HG02610 (cell line): Measurements from ENCODE around the gene ABHD8.
"Not testable (repeated sequence)": the region's sequence is repeated elsewhere in the genome, so short reads cannot be mapped to it uniquely, and the experiment has no call there.

Source experiments
- ATAC-seq: cut with Tn5 transposase; IDR thresholded peaks from one replicate; pipeline ENCODE4 v1.9.1; 2021; ENCODE audit warnings: mild to moderate bottlenecking, moderate library complexity; ENCODE audit not compliant: unreplicated experiment

The ABHD8 gene

DNA sequence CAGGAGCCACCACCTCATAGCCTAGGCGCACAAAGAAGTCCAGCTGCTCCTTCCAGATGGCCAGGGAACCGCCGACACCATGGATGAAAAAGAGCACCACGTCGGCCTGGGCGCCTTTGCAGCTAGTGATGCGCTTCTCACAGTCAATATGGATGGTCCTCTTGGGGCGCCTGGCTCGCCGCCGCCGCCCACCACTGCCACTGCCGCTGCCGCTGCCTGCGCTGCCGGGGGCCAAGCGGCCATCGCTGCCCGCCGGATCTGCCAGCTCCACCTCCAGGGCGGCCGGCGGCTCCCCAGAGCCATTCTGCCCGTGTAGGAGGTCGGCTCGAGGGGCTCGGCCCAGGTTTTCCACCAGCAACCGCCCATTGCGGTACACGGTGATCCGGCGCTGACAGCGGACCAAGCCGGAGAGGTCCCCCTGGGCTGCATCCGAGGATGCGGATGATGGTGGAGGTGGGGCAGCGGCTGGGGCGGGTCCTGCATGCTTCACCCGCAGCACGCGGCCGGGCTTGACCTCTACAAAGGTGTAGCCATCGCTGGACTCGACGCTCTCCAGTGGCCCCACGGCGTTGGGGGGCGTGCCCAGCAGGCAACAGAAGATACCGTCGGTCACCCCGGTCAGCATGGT is 2.1 kb downstream of the ABHD8 start:
- ATAC-seq = no peak

DNA sequence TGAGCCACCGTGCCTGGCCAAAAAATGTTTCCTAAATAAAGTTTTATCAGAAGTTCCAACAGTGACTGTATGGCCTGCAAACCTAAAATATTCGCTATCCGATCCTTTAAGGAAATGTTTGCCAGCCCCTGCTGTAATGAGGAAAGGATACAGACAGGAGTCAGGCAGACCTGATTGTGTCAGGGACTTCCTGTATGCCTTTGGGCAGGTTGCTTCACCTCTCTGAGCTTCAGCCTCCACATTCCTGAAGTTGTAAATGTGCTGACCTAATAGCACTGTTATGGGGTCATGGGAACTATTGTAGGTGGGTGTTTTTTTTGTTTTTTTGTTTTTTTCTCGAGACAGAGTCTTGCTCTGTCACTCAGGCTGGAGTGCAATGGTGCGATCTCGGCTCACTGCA is 6.2 kb downstream of the ABHD8 start:
- ATAC-seq = no peak

DNA sequence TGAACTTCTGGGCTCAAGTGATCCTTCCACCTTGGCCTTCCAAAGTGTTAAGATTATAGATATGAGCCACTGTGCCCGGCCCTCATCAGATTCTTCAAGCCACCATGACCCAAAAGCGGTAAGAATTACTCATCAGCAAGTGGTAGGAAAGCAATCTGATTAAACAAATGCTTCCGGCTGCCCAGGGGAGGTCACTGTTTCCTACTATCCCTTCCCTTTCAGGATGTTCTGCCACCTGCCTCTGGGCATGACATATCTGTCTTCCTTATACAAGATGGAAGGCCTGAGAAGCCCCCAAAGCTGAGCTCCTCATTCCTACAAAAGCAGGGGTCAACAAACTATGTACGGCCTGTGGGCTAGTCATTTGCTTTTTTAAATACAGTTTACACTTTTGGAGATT is 7.0 kb downstream of the ABHD8 start:
- ATAC-seq = no peak

DNA sequence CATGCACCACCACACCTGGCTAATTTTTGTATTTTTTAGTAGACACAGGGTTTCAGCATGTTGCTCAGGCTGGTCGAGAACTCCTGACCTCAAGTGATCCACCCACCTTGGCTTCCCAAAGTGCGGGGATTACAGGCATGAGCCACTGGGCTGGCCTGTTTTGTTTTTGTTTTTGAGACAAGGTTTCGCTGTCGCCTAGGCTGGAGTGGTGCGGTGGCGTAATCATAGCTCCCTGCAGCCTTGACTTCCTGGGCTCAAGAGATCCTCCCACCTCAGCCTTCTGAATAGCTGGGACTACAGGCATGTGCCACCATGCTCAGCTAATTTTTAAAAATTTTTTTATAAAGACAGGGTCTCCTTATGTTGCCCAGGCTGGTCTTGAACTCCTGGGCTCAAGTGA is 7.7 kb downstream of the ABHD8 start:
- not testable (repeated sequence) for ATAC-seq

DNA sequence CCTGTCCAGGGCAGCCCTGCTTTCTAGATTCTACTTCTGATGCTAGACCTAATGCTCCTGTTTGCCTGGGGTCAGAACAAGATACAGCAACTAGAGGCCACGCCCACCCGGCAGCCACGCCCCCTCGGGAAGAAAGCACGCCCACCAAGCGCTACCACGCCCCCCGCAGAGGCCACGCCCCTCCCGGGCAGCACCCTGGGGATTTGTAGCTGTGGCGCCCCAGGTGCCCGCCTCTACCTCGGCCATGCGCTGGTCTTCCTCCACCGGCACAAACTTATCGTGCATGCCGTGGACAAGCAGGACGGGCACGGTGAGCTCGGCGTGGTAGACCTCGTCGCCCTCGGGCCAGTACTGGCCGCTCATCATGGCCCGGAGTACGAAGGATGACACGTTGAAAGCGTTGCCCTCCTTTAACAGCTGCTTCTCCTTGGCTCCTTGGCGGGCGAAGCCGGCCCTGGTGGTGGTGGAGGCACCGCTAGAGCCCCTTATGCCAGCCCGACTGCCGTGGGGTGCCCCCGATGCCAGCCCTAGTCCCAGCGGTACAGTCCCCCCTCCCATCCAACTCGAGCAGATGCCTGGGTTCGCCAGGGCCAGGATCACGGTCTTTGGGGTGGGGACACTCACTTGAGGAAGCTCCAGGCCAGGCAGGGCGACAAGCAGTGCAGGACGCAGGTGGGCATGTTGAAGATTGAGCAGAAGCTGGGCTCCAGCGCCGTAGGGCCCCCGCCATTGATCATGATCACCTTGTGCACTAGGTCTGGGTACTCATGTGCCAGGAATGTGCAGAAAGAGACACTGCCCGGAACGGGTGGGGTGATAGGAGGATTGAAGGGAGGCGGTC is 9.0 kb downstream of the ABHD8 start:
- ATAC-seq = no peak

DNA sequence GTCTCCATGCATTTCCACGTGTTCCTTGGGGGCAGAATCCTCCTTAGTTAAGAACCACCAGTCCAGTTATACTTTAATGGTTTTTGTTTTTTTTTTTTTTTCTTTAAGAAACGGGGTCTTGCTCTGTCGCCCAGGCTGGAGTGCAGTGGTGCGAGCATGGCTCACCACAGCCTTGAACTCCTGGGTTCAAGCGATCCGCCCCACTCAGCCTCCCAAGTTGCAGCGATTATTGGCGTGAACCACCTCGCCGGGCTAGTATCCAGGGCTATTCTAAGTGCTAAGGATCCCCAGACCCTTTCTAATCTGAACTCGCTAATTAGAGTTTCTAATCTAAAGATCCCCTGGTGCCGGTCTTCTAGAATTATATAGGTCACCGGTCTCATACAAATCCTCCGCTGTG is 9.6 kb downstream of the ABHD8 start:
- ATAC-seq = no peak

DNA sequence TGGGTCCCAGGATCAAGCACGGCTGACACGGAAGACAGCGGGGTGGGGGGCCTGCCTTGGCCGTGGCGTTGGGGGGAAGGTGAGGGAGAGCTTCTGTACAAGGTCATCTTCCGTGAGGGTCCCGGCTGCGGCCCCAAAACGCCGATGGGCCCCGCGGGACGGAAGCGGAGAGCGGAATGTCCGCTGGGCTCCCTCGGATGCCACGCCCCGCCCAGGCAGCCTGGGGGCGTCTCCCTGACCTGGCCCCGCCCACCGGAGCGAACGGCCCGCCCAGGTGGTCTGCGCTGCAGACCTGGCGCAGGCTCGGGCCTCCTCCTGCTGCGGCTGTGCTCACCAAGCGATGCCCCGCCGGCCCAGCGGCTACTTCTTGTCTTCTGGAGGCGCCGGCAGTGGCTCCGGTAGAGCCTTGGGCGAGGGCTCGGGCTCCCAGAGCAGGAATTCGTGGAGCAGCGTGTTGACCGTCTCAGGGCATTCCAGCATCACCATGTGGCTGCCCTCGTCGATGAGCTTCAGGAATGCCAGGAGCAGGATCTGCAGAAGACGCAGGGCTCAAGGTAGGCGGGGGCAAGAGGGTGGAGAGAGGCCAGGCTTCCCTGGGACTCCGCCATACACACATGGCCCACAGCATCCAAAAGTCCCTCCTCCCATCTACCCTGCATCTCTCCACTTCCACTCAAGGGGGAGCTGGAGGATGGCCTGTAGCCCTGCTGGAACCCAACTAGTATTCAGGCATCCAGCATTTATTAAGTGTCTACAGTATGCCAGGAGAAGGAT is 10.7 kb downstream of the ABHD8 start:
- peak; percentile 91 for ATAC-seq

GRCh38 chr19:17289489-17289888 is 13.7 kb downstream of the ABHD8 start:
- ATAC-seq = no peak

DNA sequence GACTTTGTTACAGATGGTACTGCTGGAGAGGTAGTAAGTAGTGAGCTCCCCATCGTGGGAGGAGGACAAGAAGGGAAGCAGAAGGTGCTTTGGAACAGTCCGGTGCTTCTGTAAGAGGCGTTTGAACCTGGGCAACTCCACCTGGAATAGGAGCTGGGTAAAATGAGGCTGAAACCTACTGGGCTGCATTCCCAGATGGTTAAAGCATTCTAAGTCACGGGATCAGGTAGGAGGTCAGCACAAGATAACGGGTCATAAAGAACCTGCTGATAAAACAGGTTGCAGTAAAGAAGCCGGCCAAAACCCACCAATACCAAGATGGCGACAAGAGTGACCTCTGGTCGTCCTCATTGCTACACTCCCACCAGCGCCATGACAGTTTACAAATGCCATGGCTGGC is 16.5 kb downstream of the ABHD8 start:
- no peak for ATAC-seq

- ATAC-seq = no peak
These were observed 17.0 kb downstream of the ABHD8 start for GRCh38 chr19:17286263-17286662.

DNA sequence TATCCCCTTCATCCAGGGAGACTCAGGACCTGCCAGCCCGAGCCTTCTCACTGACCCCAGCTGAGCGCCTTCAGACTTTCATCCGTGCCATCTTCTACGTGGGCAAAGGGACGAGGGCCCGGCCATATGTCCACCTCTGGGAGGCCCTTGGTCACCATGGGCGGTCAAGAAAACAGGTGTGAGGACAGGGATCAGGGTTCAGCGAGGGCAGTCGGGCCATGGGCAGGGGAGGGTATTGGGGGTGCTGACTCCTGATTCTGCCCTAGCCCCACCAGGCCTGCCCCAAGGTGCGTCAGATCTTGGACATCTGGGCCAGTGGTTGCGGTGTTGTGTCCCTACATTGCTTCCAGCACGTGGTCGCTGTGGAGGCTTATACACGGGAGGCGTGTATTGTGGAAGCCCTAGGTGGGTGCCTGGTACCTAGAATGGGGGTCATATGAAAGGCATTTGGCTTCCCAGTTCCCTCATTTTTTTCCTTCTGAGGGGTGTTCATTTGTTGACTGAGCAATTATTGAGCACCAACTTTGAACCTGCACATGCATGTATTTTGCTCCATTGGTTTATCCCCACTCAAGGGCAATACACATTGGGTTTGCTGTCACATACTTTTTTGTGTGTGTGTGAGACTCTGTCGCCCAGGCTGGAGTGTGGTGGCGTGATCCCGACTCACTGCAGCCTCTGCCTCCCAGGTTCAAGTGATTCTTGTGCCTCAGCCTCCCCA is 17.6 kb downstream of the ABHD8 start:
- no peak for ATAC-seq

DNA sequence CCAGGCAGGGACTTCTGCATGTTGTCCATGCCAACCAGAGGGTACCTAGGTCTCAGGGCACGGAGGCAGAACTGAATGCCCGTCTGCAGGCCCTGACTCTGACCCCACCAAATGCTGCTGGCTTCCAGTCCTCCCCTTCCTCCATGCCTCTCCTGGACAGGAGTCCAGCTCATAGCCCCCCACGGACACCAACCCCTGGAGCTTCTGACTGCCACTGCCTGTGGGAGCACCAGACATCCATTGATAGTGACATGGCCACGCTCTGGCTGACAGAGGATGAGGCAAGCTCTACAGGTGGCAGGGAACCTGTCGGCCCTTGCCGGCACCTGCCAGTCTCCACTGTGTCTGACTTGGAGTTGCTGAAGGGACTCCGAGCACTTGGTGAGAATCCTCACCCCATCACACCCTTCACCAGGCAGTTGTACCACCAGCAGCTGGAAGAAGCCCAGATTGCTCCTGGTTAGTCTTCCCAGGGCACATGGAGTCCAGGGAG is 19.7 kb downstream of the ABHD8 start:
- no peak for ATAC-seq

- ATAC-seq = peak; percentile 41
These were observed 20.6 kb downstream of the ABHD8 start for GRCh38 chr19:17282488-17283125.

- no peak for ATAC-seq
These were observed 21.6 kb downstream of the ABHD8 start, which contains the start of gene ANKLE1 for GRCh38 chr19:17281391-17282304. ANKLE1 (plus strand) TSS chr19:17281901; CDS start chr19:17281921, 20 bp downstream.

DNA sequence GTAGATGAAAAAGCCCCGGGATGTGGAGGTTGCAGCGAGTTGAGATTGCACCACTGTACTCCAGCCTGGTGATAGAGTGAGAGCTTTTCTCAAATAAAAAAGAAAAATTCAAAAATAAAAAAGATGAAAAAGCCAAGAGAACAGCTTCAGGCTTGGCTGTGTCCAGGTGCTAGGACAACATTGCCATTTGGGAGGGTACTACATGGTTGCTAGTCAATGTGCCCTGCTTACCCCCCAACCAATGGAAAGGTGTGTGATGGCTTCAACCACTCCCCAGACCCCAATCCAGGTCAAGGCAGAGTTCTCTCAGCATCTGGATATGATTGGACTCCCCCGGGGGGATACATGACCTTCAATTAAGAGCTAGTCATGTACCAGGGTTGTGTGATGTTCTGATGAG is 23.8 kb downstream of the ABHD8 start:
- no peak for ATAC-seq

GRCh38 chr19:17275441-17276175 is 27.6 kb downstream of the ABHD8 start:
- no peak for ATAC-seq

DNA sequence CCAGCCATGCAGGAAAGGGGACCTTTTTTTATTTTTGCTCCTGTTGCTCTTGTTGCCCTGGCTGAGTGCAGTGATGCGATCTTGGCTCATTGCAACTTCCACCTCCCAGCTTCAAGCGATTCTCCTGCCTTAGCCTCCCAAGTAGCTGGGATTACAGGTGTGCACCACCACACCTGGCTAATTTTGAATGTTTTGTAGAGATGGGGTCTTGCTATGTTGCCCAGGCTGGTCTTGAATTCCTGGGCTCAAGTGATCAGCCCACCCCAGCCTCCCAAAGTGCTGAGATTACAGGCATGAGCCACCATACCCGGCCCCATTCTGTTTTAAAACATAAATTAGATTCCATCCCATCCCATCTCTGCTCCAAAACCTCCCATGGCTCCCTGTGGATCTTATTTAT is 28.3 kb downstream of the ABHD8 start:
- not testable (repeated sequence) for ATAC-seq

DNA sequence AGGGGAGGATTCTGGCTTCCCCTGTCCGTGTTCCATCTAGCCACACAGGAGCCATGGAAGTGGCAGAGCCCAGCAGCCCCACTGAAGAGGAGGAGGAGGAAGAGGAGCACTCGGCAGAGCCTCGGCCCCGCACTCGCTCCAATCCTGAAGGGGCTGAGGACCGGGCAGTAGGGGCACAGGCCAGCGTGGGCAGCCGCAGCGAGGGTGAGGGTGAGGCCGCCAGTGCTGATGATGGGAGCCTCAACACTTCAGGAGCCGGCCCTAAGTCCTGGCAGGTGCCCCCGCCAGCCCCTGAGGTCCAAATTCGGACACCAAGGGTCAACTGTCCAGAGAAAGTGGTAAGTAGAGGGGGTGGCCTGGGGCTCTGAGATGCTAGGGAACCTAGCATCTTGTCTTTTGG is 34.5 kb downstream of the ABHD8 start:
- no peak for ATAC-seq
